ENCODE data around the gene IQSEC2. TPM values are rescaled to one million over a fixed set of nuclear protein-coding genes. Genes with fewer than 3 reads are reported as not detected.

Gene IQSEC2
- total RNA-seq, 1 experiment from 2014 or later, result 8.5 TPM

DNA sequence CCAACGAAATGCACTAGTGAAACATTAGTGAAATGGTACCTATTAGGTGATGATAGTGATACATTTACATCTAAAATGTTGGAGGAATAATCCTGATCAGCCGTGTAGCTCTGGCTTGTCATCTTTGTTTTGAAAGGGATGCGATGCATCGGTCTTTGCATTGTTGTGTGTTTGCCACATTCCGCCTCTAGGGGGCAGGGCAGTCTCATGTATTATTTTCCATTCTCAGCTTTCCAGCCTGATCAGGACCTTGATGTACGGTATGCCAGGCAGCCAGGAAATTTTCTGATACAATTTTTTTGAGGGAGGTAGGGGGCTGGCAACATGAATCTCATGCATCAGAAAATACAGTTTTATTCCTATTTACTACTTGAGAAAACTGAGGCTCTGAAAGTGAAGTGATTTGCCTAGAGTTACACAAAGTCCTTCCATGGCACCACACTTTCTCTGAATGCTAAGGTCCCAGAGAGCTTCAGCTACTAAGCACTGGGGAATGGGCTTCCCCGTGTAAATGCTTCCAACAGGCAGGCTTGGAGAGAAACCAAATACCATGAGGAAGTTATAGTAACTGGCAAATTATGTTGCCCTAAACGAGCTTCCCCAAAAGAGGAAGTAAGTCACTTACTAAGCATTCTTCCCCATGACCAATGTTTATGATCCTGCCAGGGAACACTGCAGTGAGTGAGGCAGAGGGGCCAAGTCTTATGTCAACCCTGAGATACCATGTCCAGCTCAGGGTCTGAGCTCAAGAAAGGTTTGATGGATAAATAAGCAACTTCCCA lies 31.8 kb upstream of the IQSEC2 start:
- no peaks in the 10 kb centered on the region for H3K27me3 ChIP-seq (ENCODE audit: low read length)
- no peaks in the 10 kb centered on the region for H3K36me3 ChIP-seq (ENCODE audit: low read depth, low read length)
- peak overlapping the region; percentile 54 for H3K4me2 ChIP-seq (ENCODE audit: low read length)
- H3K79me2 ChIP-seq (ENCODE audit: low read length), result no peaks in the 10 kb centered on the region
- ChIA-PET POLR2A (ENCODE audit: unreplicated experiment) (no interaction called here), CTCF (interaction anchor here (0.6 to 1.4 kb wide), 8 partner anchors 32 to 309 kb away, joined by 3 to 8 read pairs (median 4); partner anchors contain the start of genes IQSEC2, RIBC1 and SMC1A)
- peaks cover 10% of the 10 kb centered on the region for H3K4me1 ChIP-seq (ENCODE audit: insufficient read depth, low read length)
- H3K4me3 ChIP-seq (ENCODE audit: low read length), result no peak overlapping the region
- ATAC-seq (peak; percentile 62), DNase-seq (peak; percentile 71)
- intact Hi-C loops (cut with micrococcal nuclease), result loop anchor here (2.0 to 5.0 kb wide), 2 partner anchors 28 to 66 kb away; no protein-coding TSS in a partner anchor
- TF ChIP-seq EZH2 (IDR thresholded peaks at IDR 0.05; ENCODE audit: low read length, unreplicated experiment), result no peak
- TF ChIP-seq, protein P1, sequence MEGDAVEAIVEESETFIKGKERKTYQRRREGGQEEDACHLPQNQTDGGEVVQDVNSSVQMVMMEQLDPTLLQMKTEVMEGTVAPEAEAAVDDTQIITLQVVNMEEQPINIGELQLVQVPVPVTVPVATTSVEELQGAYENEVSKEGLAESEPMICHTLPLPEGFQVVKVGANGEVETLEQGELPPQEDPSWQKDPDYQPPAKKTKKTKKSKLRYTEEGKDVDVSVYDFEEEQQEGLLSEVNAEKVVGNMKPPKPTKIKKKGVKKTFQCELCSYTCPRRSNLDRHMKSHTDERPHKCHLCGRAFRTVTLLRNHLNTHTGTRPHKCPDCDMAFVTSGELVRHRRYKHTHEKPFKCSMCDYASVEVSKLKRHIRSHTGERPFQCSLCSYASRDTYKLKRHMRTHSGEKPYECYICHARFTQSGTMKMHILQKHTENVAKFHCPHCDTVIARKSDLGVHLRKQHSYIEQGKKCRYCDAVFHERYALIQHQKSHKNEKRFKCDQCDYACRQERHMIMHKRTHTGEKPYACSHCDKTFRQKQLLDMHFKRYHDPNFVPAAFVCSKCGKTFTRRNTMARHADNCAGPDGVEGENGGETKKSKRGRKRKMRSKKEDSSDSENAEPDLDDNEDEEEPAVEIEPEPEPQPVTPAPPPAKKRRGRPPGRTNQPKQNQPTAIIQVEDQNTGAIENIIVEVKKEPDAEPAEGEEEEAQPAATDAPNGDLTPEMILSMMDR (conservative IDR thresholded peaks at IDR 0.05; ENCODE audit: low read depth, low read length), result peak; percentile 80
- H3K9me2 ChIP-seq (replicated peaks; ENCODE audit: low read length), result no peaks in the 10 kb centered on the region
- peak overlapping the region; percentile 43; the same call in 1 of the 2 replicates for H2AFZ ChIP-seq (ENCODE audit: low read length)
- no peaks in the 10 kb centered on the region for H3F3A ChIP-seq (ENCODE audit: low read length, unreplicated experiment)
- no TSS peak for BruUV-seq (replicated peaks)
- 0 out of 2 replicates have a peak overlapping the region, but pooled peaks have one; percentile 4 for H3K9ac ChIP-seq (ENCODE audit: low read length)
- no peaks in the 10 kb centered on the region for H3K9me3 ChIP-seq (ENCODE audit: low read length)
- H4K20me1 ChIP-seq (ENCODE audit: low read length), result no peaks in the 10 kb centered on the region
- H3K27ac ChIP-seq (ENCODE audit: low read length), result peak overlapping the region; percentile 44

DNA sequence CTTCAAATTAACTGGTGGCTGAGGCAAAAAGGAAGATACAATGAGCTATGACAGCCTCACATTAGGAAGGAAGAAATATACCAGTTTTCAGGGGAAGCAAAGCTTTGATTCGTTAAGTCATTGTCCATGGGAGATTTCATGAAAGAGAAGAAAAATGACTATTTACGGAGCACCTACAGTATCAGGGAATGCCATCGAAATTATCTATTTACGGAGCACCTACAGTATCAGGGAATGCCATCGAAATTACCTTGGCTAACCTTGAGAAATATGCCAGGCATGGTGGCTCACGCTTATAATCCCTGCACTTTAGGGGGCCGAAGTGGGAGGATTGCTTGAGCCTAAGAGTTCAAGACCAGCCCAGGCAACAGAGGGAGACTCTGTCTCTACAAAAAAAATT lies 28.5 kb upstream of the IQSEC2 start:
- no peak overlapping the region for H3K27ac ChIP-seq (ENCODE audit: low read length)
- H3K9me2 ChIP-seq (replicated peaks; ENCODE audit: low read length), result no peaks in the 10 kb centered on the region
- H3K9me3 ChIP-seq (ENCODE audit: low read length), result no peaks in the 10 kb centered on the region
- DNase-seq, result no peak
- ChIA-PET CTCF (no interaction called here), POLR2A (ENCODE audit: unreplicated experiment) (no interaction called here)
- H3K79me2 ChIP-seq (ENCODE audit: low read length), result no peaks in the 10 kb centered on the region
- H2AFZ ChIP-seq (ENCODE audit: low read length), result no peak overlapping the region
- no peak overlapping the region for H3K9ac ChIP-seq (ENCODE audit: low read length)
- no peaks in the 10 kb centered on the region for H3F3A ChIP-seq (ENCODE audit: low read length, unreplicated experiment)
- H3K27me3 ChIP-seq (ENCODE audit: low read length), result no peaks in the 10 kb centered on the region
- H3K36me3 ChIP-seq (ENCODE audit: low read depth, low read length), result no peaks in the 10 kb centered on the region
- intact Hi-C loops (cut with micrococcal nuclease), result loop anchor here (5.0 kb wide), 1 partner anchor 63 kb away; no protein-coding TSS in a partner anchor
- no peak overlapping the region for H3K4me2 ChIP-seq (ENCODE audit: low read length)
- peaks cover 14% of the 10 kb centered on the region for H3K4me1 ChIP-seq (ENCODE audit: insufficient read depth, low read length)
- no peak for TF ChIP-seq EZH2phosphoT487 (IDR thresholded peaks at IDR 0.05; ENCODE audit: borderline replicate concordance, low read length)
- TF ChIP-seq, protein P1 (conservative IDR thresholded peaks at IDR 0.05; ENCODE audit: low read depth, low read length), result no peak
- TF ChIP-seq EZH2 (IDR thresholded peaks at IDR 0.05; ENCODE audit: low read length, unreplicated experiment), result no peak
- no peaks in the 10 kb centered on the region for H4K20me1 ChIP-seq (ENCODE audit: low read length)
- no peak overlapping the region for H3K4me3 ChIP-seq (ENCODE audit: low read length)
- BruUV-seq (replicated peaks), result no TSS peak
- no peak for ATAC-seq

DNA sequence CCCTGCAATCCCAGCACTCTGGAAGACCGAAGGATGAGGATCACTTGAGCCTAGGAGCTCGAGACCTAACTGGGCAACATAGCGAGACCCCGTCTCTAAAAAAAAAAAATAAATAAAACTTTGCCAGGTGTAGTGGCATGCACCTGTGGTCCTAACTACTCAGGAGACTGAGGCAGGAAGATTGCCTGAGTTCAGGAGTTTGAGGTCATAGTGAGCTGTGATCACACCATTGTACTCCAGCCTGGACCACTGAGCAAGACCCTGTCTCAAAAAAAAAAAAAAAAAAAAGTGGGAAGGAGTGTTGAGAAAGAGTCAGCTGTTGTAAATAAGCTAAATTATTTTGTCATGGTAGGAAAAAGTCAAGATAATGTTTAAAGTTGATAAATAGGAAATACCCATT lies 27.5 kb upstream of the IQSEC2 start:
- H3K9me3 ChIP-seq (ENCODE audit: low read length), result no peaks in the 10 kb centered on the region
- TF ChIP-seq EZH2 (IDR thresholded peaks at IDR 0.05; ENCODE audit: low read length, unreplicated experiment) (no peak), EZH2phosphoT487 (IDR thresholded peaks at IDR 0.05; ENCODE audit: borderline replicate concordance, low read length) (no peak)
- TF ChIP-seq, protein P1 (conservative IDR thresholded peaks at IDR 0.05; ENCODE audit: low read depth, low read length), result no peak
- H3K9ac ChIP-seq (ENCODE audit: low read length), result no peak overlapping the region
- POLR2A ChIA-PET (ENCODE audit: unreplicated experiment), result no interaction called here
- H3K27me3 ChIP-seq (ENCODE audit: low read length), result no peaks in the 10 kb centered on the region
- no peaks in the 10 kb centered on the region for H4K20me1 ChIP-seq (ENCODE audit: low read length)
- no peak overlapping the region for H3K27ac ChIP-seq (ENCODE audit: low read length)
- no peak overlapping the region for H3K4me2 ChIP-seq (ENCODE audit: low read length)
- DNase-seq (no peak), ATAC-seq (no peak)
- no peak overlapping the region for H3K4me3 ChIP-seq (ENCODE audit: low read length)
- intact Hi-C loops (cut with micrococcal nuclease), result no loop called here
- no peaks in the 10 kb centered on the region for H3F3A ChIP-seq (ENCODE audit: low read length, unreplicated experiment)
- no peaks in the 10 kb centered on the region for H3K79me2 ChIP-seq (ENCODE audit: low read length)
- H3K9me2 ChIP-seq (replicated peaks; ENCODE audit: low read length), result no peaks in the 10 kb centered on the region
- no TSS peak for BruUV-seq (replicated peaks)
- CTCF ChIA-PET, result interaction anchor here (0.6 kb wide), 1 partner anchor 9 kb away, joined by 4 read pairs; no protein-coding TSS in a partner anchor
- H3K36me3 ChIP-seq (ENCODE audit: low read depth, low read length), result no peaks in the 10 kb centered on the region
- peaks cover 13% of the 10 kb centered on the region for H3K4me1 ChIP-seq (ENCODE audit: insufficient read depth, low read length)
- no peak overlapping the region for H2AFZ ChIP-seq (ENCODE audit: low read length)
